ENCODE results near the gene RCVRN.

DNA sequence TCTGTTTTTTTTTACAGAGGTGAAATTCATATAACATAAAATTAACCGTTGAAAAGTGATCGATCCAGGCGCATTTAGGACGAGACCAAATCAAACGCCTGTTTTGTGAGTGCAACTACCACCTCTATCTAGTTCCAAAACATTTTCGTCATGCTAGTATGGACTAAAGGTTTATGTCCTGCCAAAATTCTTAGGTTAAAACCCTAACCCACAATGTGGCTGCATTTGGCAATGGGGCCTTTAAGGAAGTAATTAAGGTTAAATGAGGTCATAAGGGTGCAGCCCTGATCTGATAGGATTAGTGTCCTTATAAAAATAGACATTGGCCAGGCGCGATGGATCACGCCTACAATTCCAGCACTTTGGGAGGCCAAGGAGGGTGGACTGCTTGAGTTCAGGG lies 32.8 kb upstream of the RCVRN start:
- no peak for TF ChIP-seq CEBPB (IDR thresholded peaks at IDR 0.05)
- no peak for TF ChIP-seq FOXM1 (IDR thresholded peaks at IDR 0.05; ENCODE audit: borderline replicate concordance, low read depth)
- no peak for TF ChIP-seq TEAD4 (IDR thresholded peaks at IDR 0.05)
- TF ChIP-seq ZBTB7A (IDR thresholded peaks at IDR 0.05; ENCODE audit: low read depth), result no peak
- no peak for TF ChIP-seq RAD21 (IDR thresholded peaks at IDR 0.05; ENCODE audit: low read depth)
- no peak for TF ChIP-seq EP300 (IDR thresholded peaks at IDR 0.05; ENCODE audit: borderline replicate concordance)
- no peak for TF ChIP-seq NFIC (IDR thresholded peaks at IDR 0.05)
- TF ChIP-seq, protein P1, sequence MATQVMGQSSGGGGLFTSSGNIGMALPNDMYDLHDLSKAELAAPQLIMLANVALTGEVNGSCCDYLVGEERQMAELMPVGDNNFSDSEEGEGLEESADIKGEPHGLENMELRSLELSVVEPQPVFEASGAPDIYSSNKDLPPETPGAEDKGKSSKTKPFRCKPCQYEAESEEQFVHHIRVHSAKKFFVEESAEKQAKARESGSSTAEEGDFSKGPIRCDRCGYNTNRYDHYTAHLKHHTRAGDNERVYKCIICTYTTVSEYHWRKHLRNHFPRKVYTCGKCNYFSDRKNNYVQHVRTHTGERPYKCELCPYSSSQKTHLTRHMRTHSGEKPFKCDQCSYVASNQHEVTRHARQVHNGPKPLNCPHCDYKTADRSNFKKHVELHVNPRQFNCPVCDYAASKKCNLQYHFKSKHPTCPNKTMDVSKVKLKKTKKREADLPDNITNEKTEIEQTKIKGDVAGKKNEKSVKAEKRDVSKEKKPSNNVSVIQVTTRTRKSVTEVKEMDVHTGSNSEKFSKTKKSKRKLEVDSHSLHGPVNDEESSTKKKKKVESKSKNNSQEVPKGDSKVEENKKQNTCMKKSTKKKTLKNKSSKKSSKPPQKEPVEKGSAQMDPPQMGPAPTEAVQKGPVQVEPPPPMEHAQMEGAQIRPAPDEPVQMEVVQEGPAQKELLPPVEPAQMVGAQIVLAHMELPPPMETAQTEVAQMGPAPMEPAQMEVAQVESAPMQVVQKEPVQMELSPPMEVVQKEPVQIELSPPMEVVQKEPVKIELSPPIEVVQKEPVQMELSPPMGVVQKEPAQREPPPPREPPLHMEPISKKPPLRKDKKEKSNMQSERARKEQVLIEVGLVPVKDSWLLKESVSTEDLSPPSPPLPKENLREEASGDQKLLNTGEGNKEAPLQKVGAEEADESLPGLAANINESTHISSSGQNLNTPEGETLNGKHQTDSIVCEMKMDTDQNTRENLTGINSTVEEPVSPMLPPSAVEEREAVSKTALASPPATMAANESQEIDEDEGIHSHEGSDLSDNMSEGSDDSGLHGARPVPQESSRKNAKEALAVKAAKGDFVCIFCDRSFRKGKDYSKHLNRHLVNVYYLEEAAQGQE (IDR thresholded peaks at IDR 0.05; ENCODE audit: low read depth), result no peak
- TF ChIP-seq, protein P2, sequence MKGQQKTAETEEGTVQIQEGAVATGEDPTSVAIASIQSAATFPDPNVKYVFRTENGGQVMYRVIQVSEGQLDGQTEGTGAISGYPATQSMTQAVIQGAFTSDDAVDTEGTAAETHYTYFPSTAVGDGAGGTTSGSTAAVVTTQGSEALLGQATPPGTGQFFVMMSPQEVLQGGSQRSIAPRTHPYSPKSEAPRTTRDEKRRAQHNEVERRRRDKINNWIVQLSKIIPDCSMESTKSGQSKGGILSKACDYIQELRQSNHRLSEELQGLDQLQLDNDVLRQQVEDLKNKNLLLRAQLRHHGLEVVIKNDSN (IDR thresholded peaks at IDR 0.05), result no peak
- no peak for TF ChIP-seq YY1 (IDR thresholded peaks at IDR 0.05; ENCODE audit: low read depth)
- TF ChIP-seq, protein P3, sequence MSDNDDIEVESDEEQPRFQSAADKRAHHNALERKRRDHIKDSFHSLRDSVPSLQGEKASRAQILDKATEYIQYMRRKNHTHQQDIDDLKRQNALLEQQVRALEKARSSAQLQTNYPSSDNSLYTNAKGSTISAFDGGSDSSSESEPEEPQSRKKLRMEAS (IDR thresholded peaks at IDR 0.05), result no peak
- no peak for TF ChIP-seq EGR1 (IDR thresholded peaks at IDR 0.05)
- TF ChIP-seq TAF1 (IDR thresholded peaks at IDR 0.05; ENCODE audit: low read depth), result no peak
- no peak for TF ChIP-seq CREB1 (IDR thresholded peaks at IDR 0.05; ENCODE audit: low read depth)

Measured in Ishikawa (cell line).